Left lung (tissue), 10 donors: Measurements from ENCODE around the gene OR10A2. TPM values are rescaled to one million over a fixed set of nuclear protein-coding genes. Genes with fewer than 3 reads are reported as not detected.
"Not testable (repeated sequence)": the region's sequence is repeated elsewhere in the genome, so short reads cannot be mapped to it uniquely, and the experiment has no call there.

Experiments used
- ATAC-seq: fragments of 200-7000 bp; cut with Tn5 transposase; one replicate; pipeline ENCODE4 v1.9.1; 2020; ENCODE audit warnings: moderate library complexity
- DNase-seq, 4 donors: peaks; one replicate each; pipeline ENCODE4 v3.0.0-alpha.2; 2013 to 2020
- H3K27ac ChIP-seq, 2 donors: fragments of 200-600 bp; sonication (generic) in 1 of 2; one replicate each; pipeline versions ENCODE4 v1.5.0 to v1.8.0; 2020 to 2021
- H3K27me3 ChIP-seq, 2 donors: fragments of 200-600 bp; sonication (generic) in 1 of 2; one replicate each; pipeline versions ENCODE4 v1.5.0 to v1.8.0; 2020 to 2021
- H3K36me3 ChIP-seq, 2 donors: fragments of 200-600 bp; sonication (generic) in 1 of 2; one replicate each; pipeline versions ENCODE4 v1.5.0 to v1.8.0; 2020 to 2021
- H3K4me1 ChIP-seq, 2 donors: fragments of 200-600 bp; one replicate each; pipeline ENCODE4 v1.8.0; 2021
- H3K4me3 ChIP-seq, 2 donors: fragments of 200-600 bp; sonication (generic) in 1 of 2; one replicate each; pipeline versions ENCODE4 v1.5.0 to v1.8.0; 2020 to 2021; ENCODE audit warnings: mild to moderate bottlenecking in 1 of 2
- H3K9me3 ChIP-seq, 2 donors: fragments of 200-600 bp; sonication (generic) in 1 of 2; one replicate each; pipeline versions ENCODE4 v1.5.0 to v1.8.0; 2020 to 2021
- CTCF ChIP-seq, 2 donors: fragments of 200-600 bp; sonication (generic) in 1 of 2; IDR thresholded peaks; one replicate each; pipeline versions ENCODE4 v1.5.0 to v1.8.0; 2021; ENCODE audit warnings: antibody characterized with exemption in 2 of 2
- intact Hi-C, 2 donors: fragments of 100-400 bp; cut with DNase I; formaldehyde crosslinking; loops; one replicate each; pipeline versions ENCODE4 v1.11.2 to v1.14.2; 2022
- polyA plus RNA-seq, 6 donors: library from polyadenylated mRNA; unstranded; fragments of 120-200 nt; gene quantifications; one replicate each; pipeline ENCODE4 v1.2.1, GENCODE V29; 2013; ENCODE audit not compliant: insufficient read length in 6 of 6
- total RNA-seq, 2 donors: library from RNA; stranded (reverse); fragmentation: NEBNext Ultra II Directional; extraction: Animal tissue kit (Norgen Biotek cat#: 25700); gene quantifications; one replicate each; pipeline ENCODE4 v1.2.1, GENCODE V29; 2021
- donor health status: DM: no; HTN: yes; CAD: no.
- donor health status: DM: no; HTN: no; CAD: no.

Gene OR10A2
- total and polyA plus RNA-seq, 8 donors = 0.04 to 0.06 TPM; not detected in 6

GRCh38 chr11:6876914-6877313 lies 14.1 kb downstream of the OR10A2 start:
- Histone ChIP-seq H3K4me3 (no peak overlapping the region), H3K27ac (no peak overlapping the region), H3K9me3 (peaks cover 0 to 2% of the 10 kb centered on the region in 2 donors), H3K36me3 (no peaks in the 10 kb centered on the region), H3K4me1 (no peaks in the 10 kb centered on the region), H3K27me3 (no peaks in the 10 kb centered on the region)
- DNase-seq = no peak
- intact Hi-C loops = no loop called here
- no peak for ATAC-seq
- TF ChIP-seq CTCF (IDR thresholded peaks at IDR 0.05) = no peak

DNA sequence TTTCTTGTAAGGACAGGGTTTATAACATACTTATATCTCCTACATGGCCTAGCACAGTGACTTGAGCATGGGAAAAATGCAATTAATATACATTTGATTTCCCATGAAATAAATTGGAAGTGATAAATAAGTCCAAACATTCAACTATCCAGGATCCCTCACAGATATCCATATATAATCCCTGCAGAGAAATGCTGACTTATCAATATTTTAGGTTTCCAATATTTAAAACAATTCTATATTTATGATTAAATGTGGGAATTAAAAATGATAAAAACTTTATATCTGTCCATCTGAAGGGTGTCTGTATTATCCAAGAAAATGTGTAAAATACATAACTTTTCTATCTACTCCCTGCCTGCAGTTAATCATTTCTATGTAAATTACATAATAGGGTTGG lies 19.9 kb downstream of the OR10A2 start:
- no peaks in the 10 kb centered on the region for H3K4me1 ChIP-seq
- DNase-seq = no peak
- TF ChIP-seq CTCF (IDR thresholded peaks at IDR 0.05) = no peak

GRCh38 chr11:6887711-6888110 lies 24.9 kb downstream of the OR10A2 start:
- H3K9me3 ChIP-seq, DNase-seq, H3K27me3 ChIP-seq, ATAC-seq, H3K4me1 ChIP-seq, H3K36me3 ChIP-seq, intact Hi-C loops, H3K4me3 ChIP-seq, H3K27ac ChIP-seq: not testable (repeated sequence)

More for the DNA sequence above, 19.9 kb downstream of the OR10A2 start:
- no peaks in the 10 kb centered on the region for H3K9me3 ChIP-seq
- no peaks in the 10 kb centered on the region for H3K36me3 ChIP-seq
- H3K4me3 ChIP-seq = no peak overlapping the region
- intact Hi-C loops = no loop called here
- no peak overlapping the region for H3K27ac ChIP-seq
- ATAC-seq = no peak
- no peaks in the 10 kb centered on the region for H3K27me3 ChIP-seq

- ATAC-seq (no peak), DNase-seq (no peak)
- H3K4me3 ChIP-seq = no peak overlapping the region
- H3K4me1 ChIP-seq = no peaks in the 10 kb centered on the region
- intact Hi-C loops = no loop called here
- no peak for TF ChIP-seq CTCF (IDR thresholded peaks at IDR 0.05)
- no peaks in the 10 kb centered on the region for H3K27me3 ChIP-seq
- H3K9me3 ChIP-seq = no peaks in the 10 kb centered on the region
- no peaks in the 10 kb centered on the region for H3K36me3 ChIP-seq
- H3K27ac ChIP-seq = no peak overlapping the region
Observed at GRCh38 chr11:6888830-6889229, 26.0 kb downstream of the OR10A2 start.

DNA sequence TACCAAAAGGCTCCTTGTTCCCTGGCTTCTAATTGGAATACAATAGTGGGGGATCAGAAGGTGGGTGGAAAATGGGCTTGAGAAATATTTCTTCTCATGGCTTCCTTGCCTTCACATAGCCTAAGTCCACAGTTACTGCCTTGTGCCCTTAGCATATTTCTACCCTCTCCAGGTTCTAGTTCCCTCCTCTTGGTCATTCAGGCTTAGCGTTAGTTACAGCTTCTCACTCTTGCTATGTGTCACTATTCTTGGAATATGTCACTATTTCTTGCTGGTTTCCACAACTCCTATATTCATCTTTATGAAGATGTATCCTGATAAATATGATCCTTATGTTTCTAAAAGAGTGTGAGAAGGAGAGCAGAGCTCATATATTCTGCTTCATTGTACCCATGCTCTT lies 27.0 kb downstream of the OR10A2 start:
- intact Hi-C loops = no loop called here
- Histone ChIP-seq H3K36me3 (no peaks in the 10 kb centered on the region), H3K9me3 (no peaks in the 10 kb centered on the region), H3K27me3 (no peaks in the 10 kb centered on the region), H3K4me3 (no peak overlapping the region), H3K4me1 (no peaks in the 10 kb centered on the region), H3K27ac (no peak overlapping the region)
- TF ChIP-seq CTCF (IDR thresholded peaks at IDR 0.05) = no peak
- DNase-seq (no peak), ATAC-seq (no peak)

GRCh38 chr11:6892400-6892799 lies 29.5 kb downstream of the OR10A2 start, which contains the start of gene OR2D2:
TSS of gene OR2D2 (minus strand) at chr11:6892500. CDS start at chr11:6892500, 0 bp downstream.
- no peaks in the 10 kb centered on the region for H3K4me1 ChIP-seq
- no peaks in the 10 kb centered on the region for H3K27me3 ChIP-seq
- TF ChIP-seq CTCF (IDR thresholded peaks at IDR 0.05) = no peak
- H3K36me3 ChIP-seq = no peaks in the 10 kb centered on the region
- H3K27ac ChIP-seq = no peak within 1 kb of the TSS
- no peaks in the 10 kb centered on the region for H3K9me3 ChIP-seq
- DNase-seq (no peak), ATAC-seq (no peak)
- intact Hi-C loops = no loop called here
- no peak within 1 kb of the TSS for H3K4me3 ChIP-seq
